IPS-15b (cell line): Measurements from ENCODE around the gene BABAM2.

Source experiments
- H3K27me3 ChIP-seq: one replicate; pipeline ENCODE4 v1.6.1; 2013; ENCODE audit warnings: low read length; ENCODE audit not compliant: control insufficient read depth, insufficient read depth
- H3K36me3 ChIP-seq: one replicate; pipeline ENCODE4 v1.6.1; 2013; ENCODE audit warnings: low read length; ENCODE audit not compliant: control insufficient read depth, insufficient read depth
- H3K4me1 ChIP-seq: one replicate; pipeline ENCODE4 v1.6.1; 2013; ENCODE audit warnings: mild to moderate bottlenecking, low read length; ENCODE audit not compliant: control insufficient read depth, insufficient read depth
- H3K4me3 ChIP-seq: one replicate; pipeline ENCODE4 v1.5.1; 2013; ENCODE audit warnings: low read depth, low read length
- H3K9ac ChIP-seq: one replicate; pipeline ENCODE4 v1.6.1; 2013; ENCODE audit warnings: low read depth, mild to moderate bottlenecking, low read length
- H3K9me3 ChIP-seq: one replicate; pipeline ENCODE4 v1.6.1; 2013; ENCODE audit warnings: mild to moderate bottlenecking, low read length; ENCODE audit not compliant: control insufficient read depth, insufficient read depth

Gene BABAM2

GRCh38 chr2:28231110-28231631 is 340.6 kb downstream of the BABAM2 start:
- H3K4me1 ChIP-seq = no peaks in the 10 kb centered on the region
- H3K9me3 ChIP-seq = no peaks in the 10 kb centered on the region
- H3K9ac ChIP-seq = no peak overlapping the region
- no peaks in the 10 kb centered on the region for H3K27me3 ChIP-seq
- no peak overlapping the region for H3K4me3 ChIP-seq
- H3K36me3 ChIP-seq = no peaks in the 10 kb centered on the region

GRCh38 chr2:28232295-28232694 is 341.8 kb downstream of the BABAM2 start:
- H3K9me3 ChIP-seq = no peaks in the 10 kb centered on the region
- H3K4me1 ChIP-seq = no peaks in the 10 kb centered on the region
- no peak overlapping the region for H3K9ac ChIP-seq
- no peaks in the 10 kb centered on the region for H3K27me3 ChIP-seq
- H3K36me3 ChIP-seq = no peaks in the 10 kb centered on the region
- no peak overlapping the region for H3K4me3 ChIP-seq

GRCh38 chr2:28233164-28233676 is 342.7 kb downstream of the BABAM2 start:
- Histone ChIP-seq H3K4me3 (no peak overlapping the region), H3K36me3 (no peaks in the 10 kb centered on the region), H3K27me3 (no peaks in the 10 kb centered on the region), H3K9me3 (no peaks in the 10 kb centered on the region), H3K9ac (no peak overlapping the region), H3K4me1 (no peaks in the 10 kb centered on the region)

GRCh38 chr2:28234807-28235206 is 344.3 kb downstream of the BABAM2 start:
- H3K4me3 ChIP-seq = no peak overlapping the region

GRCh38 chr2:28239207-28239606 is 348.7 kb downstream of the BABAM2 start:
- Histone ChIP-seq H3K27me3 (no peaks in the 10 kb centered on the region), H3K9me3 (no peaks in the 10 kb centered on the region), H3K4me1 (no peaks in the 10 kb centered on the region), H3K36me3 (no peaks in the 10 kb centered on the region), H3K4me3 (no peak overlapping the region), H3K9ac (no peak overlapping the region)

More at GRCh38 chr2:28234807-28235206, 344.3 kb downstream of the BABAM2 start:
- Histone ChIP-seq H3K4me1 (no peaks in the 10 kb centered on the region), H3K27me3 (no peaks in the 10 kb centered on the region), H3K9me3 (no peaks in the 10 kb centered on the region), H3K9ac (no peak overlapping the region), H3K36me3 (no peaks in the 10 kb centered on the region)

- Histone ChIP-seq H3K4me1 (no peaks in the 10 kb centered on the region), H3K27me3 (no peaks in the 10 kb centered on the region), H3K4me3 (no peak overlapping the region), H3K9me3 (no peaks in the 10 kb centered on the region), H3K36me3 (no peaks in the 10 kb centered on the region), H3K9ac (no peak overlapping the region)
Measured at GRCh38 chr2:28240937-28241336, 350.4 kb downstream of the BABAM2 start.

- Histone ChIP-seq H3K9ac (no peak overlapping the region), H3K9me3 (no peaks in the 10 kb centered on the region), H3K4me1 (no peaks in the 10 kb centered on the region), H3K27me3 (no peaks in the 10 kb centered on the region), H3K36me3 (no peaks in the 10 kb centered on the region), H3K4me3 (no peak overlapping the region)
Measured at GRCh38 chr2:28247290-28247689, 356.8 kb downstream of the BABAM2 start.

- no peak overlapping the region for H3K9ac ChIP-seq
- H3K4me1 ChIP-seq = no peaks in the 10 kb centered on the region
- no peaks in the 10 kb centered on the region for H3K36me3 ChIP-seq
- no peaks in the 10 kb centered on the region for H3K9me3 ChIP-seq
- no peaks in the 10 kb centered on the region for H3K27me3 ChIP-seq
- no peak overlapping the region for H3K4me3 ChIP-seq
Measured at GRCh38 chr2:28247734-28248133, 357.2 kb downstream of the BABAM2 start.

GRCh38 chr2:28248511-28248910 is 358.0 kb downstream of the BABAM2 start:
- Histone ChIP-seq H3K9ac (no peak overlapping the region), H3K4me1 (no peaks in the 10 kb centered on the region), H3K36me3 (no peaks in the 10 kb centered on the region), H3K4me3 (no peak overlapping the region), H3K9me3 (no peaks in the 10 kb centered on the region), H3K27me3 (no peaks in the 10 kb centered on the region)

GRCh38 chr2:28250006-28250405 is 359.5 kb downstream of the BABAM2 start:
- no peaks in the 10 kb centered on the region for H3K36me3 ChIP-seq

GRCh38 chr2:28251337-28251736 is 360.8 kb downstream of the BABAM2 start:
- no peak overlapping the region for H3K4me3 ChIP-seq
- H3K36me3 ChIP-seq = no peaks in the 10 kb centered on the region
- H3K27me3 ChIP-seq = no peaks in the 10 kb centered on the region
- no peaks in the 10 kb centered on the region for H3K9me3 ChIP-seq
- no peak overlapping the region for H3K9ac ChIP-seq
- H3K4me1 ChIP-seq = no peaks in the 10 kb centered on the region

More at GRCh38 chr2:28250006-28250405, 359.5 kb downstream of the BABAM2 start:
- Histone ChIP-seq H3K27me3 (no peaks in the 10 kb centered on the region), H3K4me1 (no peaks in the 10 kb centered on the region), H3K4me3 (no peak overlapping the region), H3K9ac (no peak overlapping the region), H3K9me3 (no peaks in the 10 kb centered on the region)

GRCh38 chr2:28252311-28252710 is 361.8 kb downstream of the BABAM2 start:
- Histone ChIP-seq H3K9ac (no peak overlapping the region), H3K27me3 (no peaks in the 10 kb centered on the region), H3K4me3 (no peak overlapping the region), H3K4me1 (no peaks in the 10 kb centered on the region), H3K9me3 (no peaks in the 10 kb centered on the region), H3K36me3 (no peaks in the 10 kb centered on the region)
